NCI-H510A treated with DMSO at 0.1 percent for 48 hours (cell line): ENCODE data around the gene GRM8.

Experiments
- DNase-seq: peaks from one replicate; lab custom pipeline; 2025; lab: John Stamatoyannopoulos, UW

Gene GRM8

DNA sequence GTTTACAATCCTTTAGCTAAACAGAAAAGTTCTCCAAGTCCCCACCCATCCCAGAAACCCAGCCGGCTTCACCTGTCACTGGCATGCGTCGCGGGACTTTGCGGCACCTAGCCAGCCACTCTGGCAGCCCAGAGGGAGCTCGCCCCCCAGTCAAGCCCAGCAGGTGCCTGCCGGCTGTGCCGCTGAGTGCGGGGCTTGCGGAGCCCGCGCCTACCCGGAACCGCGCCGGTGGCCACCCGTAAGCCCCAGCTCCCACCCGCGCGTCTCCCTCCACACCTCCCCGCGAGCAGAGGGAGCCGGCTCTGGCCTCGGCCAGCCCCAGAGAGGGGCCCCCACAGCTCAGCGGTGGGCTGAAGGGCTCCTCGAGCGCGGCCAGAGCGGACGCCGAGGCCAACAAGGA is 446.1 kb downstream of the GRM8 start:
- DNase-seq: no peak

GRCh38 chr7:126805351-126805750 is 447.4 kb downstream of the GRM8 start:
- DNase-seq: no peak

DNA sequence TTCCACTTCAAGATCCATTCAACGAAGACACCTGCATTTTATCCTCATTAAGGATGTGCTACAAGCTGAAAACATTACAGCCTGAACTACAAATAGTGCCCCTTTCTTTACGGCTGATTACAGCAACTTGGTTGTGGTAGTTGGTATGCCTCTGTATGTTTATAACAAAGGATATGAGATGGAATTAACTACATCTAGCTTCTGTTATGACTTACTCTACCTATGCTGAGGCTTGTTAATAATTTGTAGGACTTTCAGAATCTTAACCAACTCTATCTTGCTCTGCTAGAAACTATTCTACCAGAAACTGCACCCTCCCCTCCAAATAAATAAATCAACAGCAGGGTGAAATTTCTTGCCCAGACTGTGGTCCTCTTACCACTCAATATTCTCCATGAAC is 448.1 kb downstream of the GRM8 start:
- DNase-seq: no peak

GRCh38 chr7:126803990-126804389 is 448.8 kb downstream of the GRM8 start:
- no peak for DNase-seq

GRCh38 chr7:126803060-126803665 is 449.6 kb downstream of the GRM8 start:
- peak; percentile 87 for DNase-seq

DNA sequence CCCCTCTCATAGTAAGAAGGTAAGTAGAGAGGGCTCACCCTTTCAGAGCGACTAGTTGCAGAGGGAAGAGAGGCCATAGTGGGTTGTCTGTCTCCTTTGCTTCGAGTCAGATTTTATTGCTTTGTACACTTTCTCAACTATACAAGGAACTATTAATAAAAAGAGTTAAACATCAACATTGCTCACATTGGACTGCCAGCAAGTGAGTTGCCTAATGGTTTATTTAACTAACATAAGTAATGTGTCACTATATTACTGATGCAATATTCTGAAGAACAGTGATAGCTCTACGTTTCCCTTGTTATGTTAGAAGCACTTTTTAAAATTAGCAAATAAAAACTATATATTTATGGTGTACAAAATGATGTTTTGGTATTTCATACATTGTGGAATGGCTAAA is 451.0 kb downstream of the GRM8 start:
- DNase-seq: no peak

DNA sequence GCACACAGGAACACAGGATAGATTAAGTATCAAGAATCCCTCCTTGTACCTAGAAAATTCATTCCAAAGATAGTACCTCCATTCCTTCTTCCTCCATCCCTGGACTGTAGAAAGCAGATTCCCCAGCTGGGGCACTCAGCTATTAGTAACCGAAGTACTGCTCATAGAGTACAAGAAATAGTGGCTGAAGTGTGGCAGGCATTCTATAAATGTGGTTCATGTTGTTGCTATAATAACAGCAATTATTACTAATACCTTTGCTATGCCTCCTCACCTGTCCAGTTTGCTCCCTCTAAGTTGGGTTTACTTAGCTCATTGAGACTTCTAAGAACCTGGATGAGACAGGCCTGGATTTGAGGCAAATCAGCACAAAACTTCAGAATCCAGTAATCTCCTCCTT is 453.2 kb downstream of the GRM8 start:
- DNase-seq: no peak

DNA sequence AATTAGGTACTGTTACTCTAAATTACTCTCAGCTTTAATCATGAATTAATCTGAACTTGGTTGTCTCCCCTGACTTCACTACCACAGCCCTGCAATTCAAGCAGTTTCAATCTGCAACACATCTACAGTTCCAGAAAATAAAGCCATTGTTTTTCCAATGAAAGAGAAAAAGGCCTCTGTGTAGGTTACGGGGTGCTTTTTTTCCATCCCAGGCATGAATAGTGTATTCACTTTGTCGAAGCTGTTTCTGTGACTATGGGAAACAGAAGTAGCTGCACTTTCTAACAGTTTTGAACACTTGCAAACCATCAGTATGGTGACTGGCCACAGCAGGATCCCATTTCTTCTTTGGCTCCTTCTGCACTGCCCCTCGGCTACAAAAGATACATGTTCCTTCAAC is 460.2 kb downstream of the GRM8 start:
- DNase-seq: no peak

- no peak for DNase-seq
Observed at GRCh38 chr7:126791306-126791705, 461.4 kb downstream of the GRM8 start.

DNA sequence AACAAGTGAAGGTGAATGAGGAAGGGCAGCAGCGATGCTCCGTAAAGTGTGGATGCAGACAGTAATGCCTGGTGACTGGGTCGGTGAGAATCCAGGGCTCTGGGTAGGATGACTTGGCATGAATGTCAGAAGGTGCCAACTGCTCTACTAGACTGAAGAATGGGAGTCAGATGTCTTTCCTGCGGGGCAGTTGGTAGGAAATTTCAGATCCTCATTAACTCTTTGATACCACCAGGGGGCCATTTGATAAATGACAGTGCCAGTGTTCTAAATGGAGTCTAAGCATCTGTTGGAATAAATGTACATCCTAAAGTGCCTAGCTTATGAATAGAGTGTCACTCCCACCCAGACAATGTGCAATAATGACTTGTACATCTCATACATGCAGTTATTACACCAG is 462.0 kb downstream of the GRM8 start:
- no peak for DNase-seq

- peak; percentile 22 for DNase-seq
Observed at GRCh38 chr7:126783613-126784012, 469.1 kb downstream of the GRM8 start.

- DNase-seq: no peak
Observed at GRCh38 chr7:126780993-126781392, 471.7 kb downstream of the GRM8 start.

DNA sequence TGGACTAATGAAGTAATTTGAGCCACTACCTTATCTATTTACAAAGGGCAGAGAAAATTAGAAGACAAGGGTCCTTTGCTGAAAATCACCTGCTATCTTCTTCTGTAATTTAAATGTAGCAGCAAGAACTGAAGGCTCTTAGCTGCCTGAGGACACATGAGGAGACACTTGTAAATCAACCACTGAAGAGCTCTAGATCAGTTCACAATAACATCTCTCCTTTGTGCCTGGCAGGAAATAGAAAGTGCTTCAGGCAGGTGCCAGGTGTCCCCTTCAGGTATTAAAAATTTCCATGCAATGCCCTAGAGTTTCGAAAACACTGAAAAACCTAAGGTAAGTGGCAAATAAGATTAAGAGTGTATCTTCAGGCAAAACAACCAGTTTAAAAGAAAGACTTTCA is 474.6 kb downstream of the GRM8 start:
- DNase-seq: peak; percentile 92

DNA sequence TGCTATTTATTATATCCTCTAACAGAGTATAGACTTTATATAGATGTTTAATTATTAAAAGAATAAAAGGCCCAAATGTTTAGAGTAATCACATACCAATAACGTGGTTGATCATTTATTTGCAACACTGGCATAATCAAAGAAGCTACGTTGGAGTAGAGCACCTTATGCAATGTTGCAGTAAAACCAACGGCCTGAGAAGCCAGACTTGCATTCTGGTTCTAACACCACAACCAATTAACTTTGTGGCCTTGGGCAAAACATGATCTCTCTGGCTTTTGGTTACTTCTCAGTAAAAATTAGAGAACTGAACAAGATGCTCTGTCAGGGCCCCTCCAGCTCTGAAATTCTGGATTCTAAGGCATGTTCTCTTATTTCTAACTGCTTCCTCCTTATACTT is 476.2 kb downstream of the GRM8 start:
- DNase-seq: no peak

- DNase-seq: peak; percentile 14
Observed at GRCh38 chr7:126774077-126774476, 478.7 kb downstream of the GRM8 start.

- no peak for DNase-seq
Observed at GRCh38 chr7:126768836-126769235, 483.9 kb downstream of the GRM8 start.

DNA sequence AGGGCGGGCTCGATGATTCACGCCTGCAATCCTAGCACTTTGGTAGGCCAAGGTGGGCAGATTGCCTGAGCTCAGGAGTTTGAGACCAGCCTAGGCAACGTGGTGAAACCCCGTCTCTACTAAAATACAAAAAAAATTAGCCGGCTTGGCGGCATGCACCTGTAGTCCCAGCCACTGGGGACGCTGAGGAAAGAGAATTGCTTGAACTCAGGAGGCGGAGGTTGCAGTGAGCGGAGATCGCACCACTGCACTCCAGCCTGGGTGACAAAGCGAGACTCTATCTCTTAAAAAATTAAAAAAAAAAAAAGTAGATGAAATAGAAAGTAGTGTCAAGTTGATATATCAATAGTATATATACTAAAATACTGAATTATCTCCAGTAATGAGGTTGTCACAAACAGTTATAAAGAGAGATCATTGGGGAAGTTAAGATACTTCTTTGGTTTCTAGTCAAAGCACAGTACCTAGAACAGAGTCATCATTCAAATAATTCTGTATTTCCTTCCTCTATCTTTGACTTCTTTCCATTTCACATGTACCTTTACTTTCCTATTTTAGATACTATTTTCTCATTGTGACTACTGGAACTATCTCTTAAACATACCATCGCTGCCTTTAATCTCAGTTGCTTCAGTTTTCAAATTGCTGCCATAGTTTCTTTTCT is 491.7 kb downstream of the GRM8 start:
- no peak for DNase-seq

GRCh38 chr7:126755381-126755780 is 497.4 kb downstream of the GRM8 start:
- no peak for DNase-seq

- no peak for DNase-seq
Observed at GRCh38 chr7:126750207-126750911, 502.4 kb downstream of the GRM8 start.

DNA sequence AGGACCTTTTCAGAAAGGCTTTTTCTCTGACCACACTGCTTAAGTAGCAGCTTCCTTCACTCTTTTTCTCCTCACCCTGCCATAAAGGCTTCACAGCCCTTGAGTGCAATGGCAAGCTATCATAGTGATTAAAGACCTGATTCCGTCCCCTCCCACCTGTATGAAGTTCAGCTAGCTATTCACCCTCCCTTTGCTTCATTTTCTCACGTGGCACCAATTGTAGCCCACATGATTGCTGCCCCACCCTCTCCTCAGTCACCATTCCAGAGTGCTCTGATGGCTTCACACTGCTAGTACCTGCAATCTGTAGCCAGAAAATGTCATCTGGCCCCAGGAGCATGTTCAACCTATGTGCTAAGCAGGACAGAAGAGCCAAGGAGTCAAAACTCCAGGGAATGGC is 523.8 kb downstream of the GRM8 start:
- no peak for DNase-seq

DNA sequence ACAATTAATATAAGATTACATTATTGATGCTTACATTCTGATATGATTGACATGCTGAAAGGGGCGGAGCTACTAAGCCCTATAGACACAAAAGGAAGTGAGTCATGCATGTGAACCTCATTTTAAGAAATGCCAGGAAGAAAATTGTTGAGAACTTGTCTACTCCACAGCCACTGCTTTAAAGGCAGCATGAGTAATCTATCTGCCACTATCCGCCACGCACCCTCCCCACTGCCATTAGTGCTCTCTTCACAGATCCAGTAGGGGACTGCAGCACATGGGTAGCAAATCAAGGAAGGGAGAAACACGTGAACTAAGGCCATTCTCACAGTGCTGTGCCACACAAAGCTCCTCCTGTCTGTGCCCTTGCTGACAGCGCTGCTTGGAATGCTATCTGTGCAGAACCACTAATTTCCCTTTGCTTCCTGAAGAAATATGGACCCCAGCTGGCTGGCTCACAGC is 524.8 kb downstream of the GRM8 start:
- no peak for DNase-seq

DNA sequence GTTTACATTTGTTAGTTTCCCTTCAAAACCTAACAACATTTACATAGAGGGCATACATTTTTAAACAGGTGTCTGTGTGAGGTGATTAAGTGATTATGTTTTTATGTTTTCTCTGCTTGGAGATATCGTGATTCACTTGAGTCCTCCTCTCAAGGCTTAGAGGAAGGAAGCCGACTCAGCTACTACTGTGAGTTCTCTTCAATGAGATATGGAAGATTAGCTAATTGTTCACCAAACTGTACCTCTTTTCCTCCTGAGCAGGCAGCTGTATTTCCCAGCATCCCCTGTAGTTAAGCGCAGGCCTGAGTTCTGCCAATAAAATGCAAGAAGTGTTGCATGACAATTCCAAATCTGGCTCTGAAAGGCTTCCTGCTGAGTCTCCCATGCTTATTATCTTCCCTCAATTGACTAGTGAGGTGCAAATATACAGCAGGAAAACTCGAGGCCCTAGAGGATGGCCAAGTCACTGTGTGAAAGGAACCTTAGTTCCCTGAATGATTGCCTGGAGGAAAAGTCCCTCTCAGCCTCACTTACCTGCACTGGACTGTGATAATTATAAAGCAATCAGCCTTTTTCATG is 528.7 kb downstream of the GRM8 start:
- DNase-seq: no peak

GRCh38 chr7:126720232-126720631 is 532.5 kb downstream of the GRM8 start:
- peak; percentile 14 for DNase-seq
